Naive B cell (primary cell): ENCODE measurements around the gene PHLDA3. TPM values are rescaled to one million over a fixed set of nuclear protein-coding genes. Genes with fewer than 3 reads are reported as not detected.
"Not testable (repeated sequence)": the region's sequence is repeated elsewhere in the genome, so short reads cannot be mapped to it uniquely, and the experiment has no call there.

ENCODE experiments used
- ATAC-seq, 2 donors: fragments of 150-1000 bp; cut with Tn5 transposase; 2 replicates each; pipeline ENCODE4 v1.10.0; 2021; ENCODE audit warnings: low read depth in 2 of 2, mild to moderate bottlenecking in 2 of 2, moderate library complexity in 2 of 2
- DNase-seq: peaks from one replicate; pipeline ENCODE4 v3.0.0; 2022
- H3K27ac Mint-ChIP-seq, 6 donors: one replicate each; pipeline ENCODE4 v1.8.0; 2020 to 2022; ENCODE audit warnings: mild to moderate bottlenecking in 6 of 6, mixed read lengths in 6 of 6, moderate library complexity in 5 of 6, inconsistent platforms in 2 of 6
- H3K27me3 Mint-ChIP-seq, 3 donors: one replicate each; pipeline ENCODE4 v1.8.0; 2021 to 2022; ENCODE audit warnings: mixed read lengths in 3 of 3, mild to moderate bottlenecking in 1 of 3
- H3K36me3 Mint-ChIP-seq, 2 donors: one replicate each; pipeline ENCODE4 v1.8.0; 2020 to 2022; ENCODE audit warnings: mixed read lengths in 2 of 2, inconsistent platforms in 1 of 2, mild to moderate bottlenecking in 1 of 2
- H3K4me1 Mint-ChIP-seq, 3 donors: one replicate each; pipeline ENCODE4 v1.8.0; 2020 to 2022; ENCODE audit warnings: mixed read lengths in 3 of 3, inconsistent platforms in 1 of 3, mild to moderate bottlenecking in 1 of 3, moderate library complexity in 1 of 3
- H3K4me3 Mint-ChIP-seq, 8 donors: one replicate each; pipeline ENCODE4 v1.8.0; 2020 to 2022; ENCODE audit warnings: mild to moderate bottlenecking in 8 of 8, mixed read lengths in 8 of 8, moderate library complexity in 8 of 8, inconsistent platforms in 2 of 8
- H3K9me3 Mint-ChIP-seq, 7 donors: one replicate each; pipeline ENCODE4 v1.8.0; 2020 to 2022; ENCODE audit warnings: mixed read lengths in 7 of 7, mild to moderate bottlenecking in 5 of 7, inconsistent platforms in 2 of 7, moderate library complexity in 1 of 7
- polyA plus RNA-seq, 6 donors: library from polyadenylated mRNA; unstranded; fragments of 300-500 nt; fragmentation: Illumina TruSeq; gene quantifications; one replicate each; pipeline ENCODE4 v1.2.3, GENCODE V29; 2021; ENCODE audit warnings: low read depth in 6 of 6

Gene PHLDA3
- polyA plus RNA-seq, 6 donors from 2014 or later, result 1.1 TPM; not detected in 5

DNA sequence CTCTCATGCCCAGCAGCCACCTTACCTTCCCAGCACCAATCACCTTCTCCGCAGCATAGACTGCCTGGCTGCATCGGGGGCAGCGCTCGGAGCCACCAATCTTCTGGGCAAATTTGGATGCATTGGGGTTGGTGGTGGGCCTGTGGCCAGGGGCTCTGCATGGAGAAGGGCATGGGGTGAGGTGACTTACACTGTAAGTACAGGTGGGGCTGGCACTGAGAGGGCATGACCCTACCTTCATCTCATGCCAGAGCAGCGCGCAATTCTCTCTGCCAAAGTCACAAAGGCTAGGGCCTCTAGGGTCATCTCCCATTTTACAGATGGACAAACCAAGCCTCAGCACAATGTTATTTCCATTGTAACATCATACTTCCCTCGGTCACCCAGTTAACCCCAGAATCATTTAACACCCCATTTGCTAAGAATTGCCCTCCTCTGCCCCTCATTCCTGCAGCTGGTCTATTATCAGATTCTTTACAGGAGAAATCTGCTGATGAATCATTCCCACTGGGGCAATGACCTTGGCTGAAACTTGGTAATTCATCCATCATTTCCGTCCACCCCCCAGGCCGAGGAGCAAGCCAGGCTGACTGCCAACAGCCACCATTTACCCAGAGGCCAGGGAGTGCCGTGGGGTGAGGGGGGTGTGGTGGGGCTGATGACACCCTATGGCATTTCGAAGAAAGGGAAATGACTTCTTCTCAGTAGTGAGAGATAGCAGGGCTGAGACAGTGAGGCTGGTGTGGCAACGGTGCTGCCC, 20.0 kb upstream of the PHLDA3 start:
- Mint-ChIP-seq H3K36me3 (peaks cover 7 to 12% of the 10 kb centered on the region in 2 donors), H3K27ac (peak overlapping the region in 1 of 6 donors; percentile 49), H3K9me3 (peaks cover 0 to 2% (median 0%) of the 10 kb centered on the region in 7 donors), H3K27me3 (no peaks in the 10 kb centered on the region), H3K4me3 (no peak overlapping the region), H3K4me1 (peaks cover 4 to 15% (median 12%) of the 10 kb centered on the region in 3 donors)
- no peak for ATAC-seq
- no peak for DNase-seq

GRCh38 chr1:201487742-201488141, 18.8 kb upstream of the PHLDA3 start:
- Mint-ChIP-seq H3K27me3 (no peaks in the 10 kb centered on the region), H3K36me3 (peaks cover 0 to 6% of the 10 kb centered on the region in 2 donors), H3K4me1 (peaks cover 4 to 15% (median 12%) of the 10 kb centered on the region in 3 donors), H3K4me3 (no peak overlapping the region), H3K9me3 (no peaks in the 10 kb centered on the region), H3K27ac (no peak overlapping the region)
- DNase-seq (no peak), ATAC-seq (no peak)

DNA sequence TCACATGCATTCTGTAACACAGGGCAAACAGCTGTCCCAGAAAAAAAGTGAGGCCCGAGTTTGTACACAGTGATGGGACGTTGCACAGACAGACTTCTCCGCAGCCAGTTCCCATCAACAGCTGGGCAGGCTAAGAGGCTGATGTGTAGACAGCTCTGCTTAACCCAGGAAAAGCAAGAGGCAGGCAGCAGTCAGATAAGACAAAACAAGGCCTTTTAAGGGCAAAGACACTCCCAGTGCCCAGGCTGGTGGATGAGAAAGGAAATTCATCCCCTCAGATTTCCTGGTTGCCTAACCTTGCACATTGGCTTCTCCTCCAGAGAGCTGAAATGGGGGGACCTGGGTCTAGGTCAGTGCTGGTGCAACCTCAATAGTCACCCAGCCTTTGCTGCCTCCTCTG, 17.2 kb upstream of the PHLDA3 start:
- peaks cover 12 to 30% (median 27%) of the 10 kb centered on the region in 3 donors for H3K4me1 Mint-ChIP-seq
- peaks cover 0 to 3% (median 0%) of the 10 kb centered on the region in 3 donors for H3K27me3 Mint-ChIP-seq
- H3K27ac Mint-ChIP-seq, result no peak overlapping the region
- H3K36me3 Mint-ChIP-seq, result peaks cover 0 to 6% of the 10 kb centered on the region in 2 donors
- H3K4me3 Mint-ChIP-seq, result no peak overlapping the region
- no peaks in the 10 kb centered on the region for H3K9me3 Mint-ChIP-seq
- no peak for ATAC-seq
- DNase-seq, result no peak

DNA sequence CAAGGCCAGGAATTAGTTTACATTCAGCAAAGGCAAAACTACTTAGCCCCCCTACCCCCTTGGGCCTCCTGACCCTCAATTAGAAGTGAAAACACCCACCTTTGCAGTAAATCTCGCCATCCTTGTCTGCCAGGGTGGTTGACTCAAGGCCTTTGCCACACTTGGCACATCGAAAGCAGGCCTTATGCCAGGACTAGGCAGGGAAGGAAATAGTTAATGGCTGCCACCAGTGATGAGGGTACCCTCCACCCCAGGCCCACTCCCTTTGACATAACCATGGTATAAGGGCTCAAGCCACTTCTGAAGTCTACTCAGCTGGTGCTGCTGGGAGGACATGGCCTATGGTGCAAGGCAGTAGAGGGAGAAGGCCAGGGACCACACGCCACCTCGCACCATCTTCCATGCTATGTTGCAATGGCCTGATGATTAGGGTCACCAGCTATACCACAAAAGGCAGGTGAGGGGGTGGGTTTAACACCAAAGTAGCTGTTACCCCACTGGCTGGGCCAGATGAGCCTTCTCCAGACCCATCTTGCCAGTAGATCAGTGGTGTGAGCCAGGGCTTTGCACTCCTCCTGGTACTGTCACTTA, 16.3 kb upstream of the PHLDA3 start:
- Mint-ChIP-seq H3K9me3 (no peaks in the 10 kb centered on the region), H3K27ac (peak overlapping the region in 1 of 6 donors; percentile 30), H3K27me3 (peaks cover 0 to 7% (median 0%) of the 10 kb centered on the region in 3 donors), H3K4me3 (peak overlapping the region in 1 of 8 donors; percentile 70), H3K36me3 (peaks cover 0 to 2% of the 10 kb centered on the region in 2 donors), H3K4me1 (peaks cover 18 to 35% (median 32%) of the 10 kb centered on the region in 3 donors)
- no peak for DNase-seq
- ATAC-seq, result no peak

GRCh38 chr1:201483373-201483949, 14.5 kb upstream of the PHLDA3 start:
- Mint-ChIP-seq H3K4me3 (peak overlapping the region in 2 of 8 donors; percentile 22 to 38), H3K27me3 (peaks cover 0 to 7% (median 0%) of the 10 kb centered on the region in 3 donors), H3K36me3 (no peaks in the 10 kb centered on the region), H3K4me1 (peaks cover 17 to 29% (median 27%) of the 10 kb centered on the region in 3 donors), H3K27ac (peak overlapping the region in 1 of 6 donors; percentile 86), H3K9me3 (no peaks in the 10 kb centered on the region)
- no peak for DNase-seq
- ATAC-seq, result no peak

DNA sequence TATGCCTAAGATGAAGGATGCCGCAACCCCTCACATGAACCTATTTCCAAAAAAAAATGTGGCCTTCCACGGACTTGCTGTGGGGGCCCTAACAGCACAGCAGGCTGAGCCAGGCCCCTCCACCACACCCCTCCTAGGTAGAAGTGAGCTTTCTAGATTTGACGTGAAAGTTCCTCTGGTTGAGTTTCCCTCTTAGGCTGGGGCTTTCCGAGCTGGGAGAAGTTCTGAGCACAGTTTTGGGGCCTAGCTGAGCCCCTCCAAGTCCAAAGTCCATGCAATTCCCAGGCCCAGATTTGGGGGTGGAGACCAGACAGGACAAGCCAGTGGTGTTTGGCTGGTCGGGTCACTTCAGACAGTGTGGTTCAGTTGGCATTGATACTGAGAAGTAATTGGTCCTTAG, 13.8 kb upstream of the PHLDA3 start:
- no peak for ATAC-seq
- H3K27ac Mint-ChIP-seq, result no peak overlapping the region
- H3K4me3 Mint-ChIP-seq, result peak overlapping the region in 2 of 8 donors; percentile 15 to 81

DNA sequence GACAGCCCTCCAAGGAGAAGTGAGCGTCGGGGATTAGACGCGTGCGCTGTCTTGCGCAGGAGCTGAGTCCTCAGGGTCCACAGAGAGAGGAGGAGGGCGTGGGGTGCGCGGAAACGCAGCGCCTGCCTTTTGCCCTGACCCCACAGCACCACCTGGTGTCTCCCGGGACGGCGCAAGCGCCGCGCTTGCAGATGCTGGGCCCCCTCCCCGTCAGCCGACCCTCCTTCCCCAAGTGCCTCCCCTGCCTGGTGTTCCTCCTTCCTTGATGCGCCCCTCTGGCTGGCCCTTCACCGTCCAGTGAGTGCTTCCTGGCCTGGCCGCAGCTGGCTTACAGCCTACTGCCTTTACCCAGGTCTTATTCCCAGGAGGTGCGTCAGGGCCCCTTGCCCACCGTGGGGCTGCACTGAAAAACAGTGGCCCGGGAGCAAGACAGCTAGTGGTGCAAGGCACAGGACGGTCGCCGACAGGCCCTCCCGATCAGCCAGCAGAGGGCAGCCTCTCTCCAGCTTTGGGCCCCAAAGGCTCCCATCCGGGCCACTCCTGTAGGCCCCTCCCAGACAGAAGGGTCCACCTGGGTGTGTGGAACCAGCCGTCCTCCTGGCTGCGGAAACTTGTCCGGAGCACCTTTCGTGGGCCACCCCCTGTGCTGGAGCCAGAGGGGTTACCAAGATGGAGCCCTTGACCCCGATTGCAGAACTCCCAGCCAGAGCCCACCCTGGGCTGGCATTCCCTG, 12.9 kb upstream of the PHLDA3 start:
- Mint-ChIP-seq H3K36me3 (no peaks in the 10 kb centered on the region), H3K4me3 (peak overlapping the region; percentile 76 to 90 (median 85)), H3K4me1 (peaks cover 17 to 29% (median 27%) of the 10 kb centered on the region in 3 donors), H3K27ac (peak overlapping the region in 1 of 6 donors; percentile 37), H3K9me3 (no peaks in the 10 kb centered on the region), H3K27me3 (peaks cover 0 to 7% (median 0%) of the 10 kb centered on the region in 3 donors)
- DNase-seq (peak; percentile 71), ATAC-seq (peak; percentile 78 to 80)

More for the DNA sequence above, 13.8 kb upstream of the PHLDA3 start:
- Mint-ChIP-seq H3K4me1 (peaks cover 17 to 29% (median 27%) of the 10 kb centered on the region in 3 donors), H3K36me3 (no peaks in the 10 kb centered on the region), H3K27me3 (peaks cover 0 to 7% (median 0%) of the 10 kb centered on the region in 3 donors), H3K9me3 (no peaks in the 10 kb centered on the region)
- no peak for DNase-seq

DNA sequence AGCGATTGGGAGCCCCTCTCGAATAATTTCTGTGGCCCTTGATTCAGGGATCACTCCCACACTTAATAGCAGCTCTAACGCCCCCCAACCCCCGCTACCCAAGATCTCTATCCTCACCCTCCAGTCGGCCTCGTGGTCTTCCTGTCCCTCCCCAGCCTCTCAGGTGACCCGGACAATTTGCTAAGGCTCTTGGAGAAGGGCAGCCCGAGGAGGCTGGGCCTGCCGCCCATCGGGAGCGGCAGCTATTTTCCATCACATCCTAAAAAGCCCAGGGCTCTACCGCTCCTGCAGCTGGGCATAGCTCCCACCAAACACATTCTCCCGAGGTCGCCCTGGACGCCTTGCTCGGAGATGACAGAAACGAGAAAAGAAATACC, 12.0 kb upstream of the PHLDA3 start:
- Mint-ChIP-seq H3K9me3 (no peaks in the 10 kb centered on the region), H3K4me3 (peak overlapping the region; percentile 80 to 90 (median 86)), H3K36me3 (no peaks in the 10 kb centered on the region), H3K27ac (peak overlapping the region in 4 of 6 donors; percentile 20 to 67 (median 28)), H3K4me1 (peaks cover 17 to 29% (median 27%) of the 10 kb centered on the region in 3 donors), H3K27me3 (peaks cover 0 to 15% (median 8%) of the 10 kb centered on the region in 3 donors)
- DNase-seq, result peak; percentile 8
- no peak for ATAC-seq

GRCh38 chr1:201480231-201481003, 11.4 kb upstream of the PHLDA3 start:
- no peaks in the 10 kb centered on the region for H3K36me3 Mint-ChIP-seq
- ATAC-seq, result peak; percentile 66

DNA sequence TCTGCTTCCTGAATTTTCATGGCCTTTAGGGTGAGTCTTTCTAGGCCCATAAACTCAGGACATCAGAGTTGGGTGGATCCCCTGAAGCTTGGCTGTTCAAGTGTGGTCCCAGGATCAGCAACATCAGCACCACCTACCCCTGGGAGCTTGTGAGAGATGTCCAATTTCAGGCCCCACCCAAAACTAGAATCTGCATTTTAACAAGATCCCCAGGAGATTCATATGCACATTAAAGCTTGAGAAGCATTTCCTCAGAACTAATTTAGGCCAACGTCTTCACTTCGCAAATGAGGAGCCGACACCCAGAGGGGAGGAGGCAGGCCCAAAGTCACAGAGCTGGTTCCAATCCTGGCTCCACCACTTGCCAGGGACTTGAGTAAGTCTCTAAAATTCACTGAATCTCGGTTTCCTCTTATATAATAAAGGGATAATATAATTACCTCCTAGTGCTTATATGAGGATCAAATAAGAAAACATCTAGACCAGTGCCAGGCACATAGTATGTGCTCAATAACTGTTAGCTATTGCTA, 10.3 kb upstream of the PHLDA3 start:
- Mint-ChIP-seq H3K4me1 (peaks cover 17 to 29% (median 27%) of the 10 kb centered on the region in 3 donors), H3K27me3 (peaks cover 3 to 15% (median 11%) of the 10 kb centered on the region in 3 donors), H3K4me3 (no peak overlapping the region)

More at GRCh38 chr1:201480231-201481003, 11.4 kb upstream of the PHLDA3 start:
- Mint-ChIP-seq H3K27me3 (peaks cover 0 to 15% (median 9%) of the 10 kb centered on the region in 3 donors), H3K27ac (peak overlapping the region in 2 of 6 donors; percentile 34 to 67), H3K4me3 (peak overlapping the region; percentile 80 to 90 (median 86)), H3K4me1 (peaks cover 17 to 29% (median 27%) of the 10 kb centered on the region in 3 donors), H3K9me3 (no peaks in the 10 kb centered on the region)
- DNase-seq, result peak; percentile 51

DNA sequence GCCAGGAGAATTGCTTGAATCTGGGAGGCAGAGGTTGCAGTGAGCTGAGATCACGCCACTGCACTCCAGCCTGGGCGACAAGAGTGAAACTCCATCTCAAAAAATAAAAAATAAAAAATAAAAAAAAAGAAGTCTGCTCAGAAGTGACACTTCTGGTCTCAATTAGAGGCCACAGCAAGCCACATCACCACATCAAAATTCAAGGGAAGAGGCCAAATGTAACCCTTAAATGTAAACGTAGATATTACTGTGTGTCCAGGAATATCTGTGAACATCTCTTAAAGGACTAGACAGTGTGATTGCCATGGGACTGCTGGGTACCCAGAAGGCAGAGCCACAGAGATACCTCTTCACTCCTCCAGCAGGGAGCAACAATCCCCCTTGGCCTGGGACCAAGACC, 9.7 kb upstream of the PHLDA3 start:
- H3K4me1 Mint-ChIP-seq, result peaks cover 17 to 29% (median 27%) of the 10 kb centered on the region in 3 donors
- DNase-seq, H3K4me3 Mint-ChIP-seq, ATAC-seq, H3K9me3 Mint-ChIP-seq, H3K36me3 Mint-ChIP-seq: not testable (repeated sequence)
- peak overlapping the region in 1 of 6 donors; percentile 85 for H3K27ac Mint-ChIP-seq
- peaks cover 3 to 20% (median 17%) of the 10 kb centered on the region in 3 donors for H3K27me3 Mint-ChIP-seq

More for the DNA sequence above, 10.3 kb upstream of the PHLDA3 start:
- Mint-ChIP-seq H3K27ac (no peak overlapping the region), H3K9me3 (no peaks in the 10 kb centered on the region), H3K36me3 (no peaks in the 10 kb centered on the region)
- ATAC-seq (no peak), DNase-seq (no peak)
